Panc1 (cell line): ENCODE data around the gene EMX1. TPM values are rescaled to one million over a fixed set of nuclear protein-coding genes. Genes with fewer than 3 reads are reported as not detected.

Experiments
- ATAC-seq: fragments of 200-7000 bp; cut with Tn5 transposase; 2 replicates; pipeline ENCODE4 v1.9.1; 2020; ENCODE audit warnings: mild to moderate bottlenecking, moderate library complexity
- BruUV-seq: library from RNA; stranded (reverse); fragments of 400-500 nt; replicated peaks from 2 replicates; lab custom pipeline; 2021; lab: Mats Ljungman, UMichigan
- CTCF ChIA-PET: fragments of 300-600 bp; sonication (Branson Sonifier 250); formaldehyde crosslinking; loops from one replicate; lab custom pipeline; 2022; ENCODE audit warnings: antibody characterized with exemption; lab: Charles Lee
- POLR2A ChIA-PET: fragments of 300-600 bp; sonication (Branson Sonifier 250); formaldehyde crosslinking; loops from one replicate; lab custom pipeline; 2022; ENCODE audit warnings: antibody characterized with exemption; lab: Charles Lee
- DNase-seq: peaks from one replicate; pipeline ENCODE4 v3.0.0-alpha.2; 2010; ENCODE audit warnings: low read depth, low spot score
- H3K27ac ChIP-seq: 2 replicates; pipeline ENCODE4 v1.5.1; 2011; ENCODE audit warnings: mild to moderate bottlenecking, low read length, inconsistent platforms
- H3K27me3 ChIP-seq: fragments of 200-500 bp; sonication (Bioruptor generic); 2 replicates; pipeline ENCODE4 v1.6.0; 2014; ENCODE audit warnings: low read length, inconsistent platforms; ENCODE audit not compliant: control insufficient read depth, insufficient read depth
- H3K36me3 ChIP-seq: fragments of 200-500 bp; sonication (Bioruptor generic); 2 replicates; pipeline ENCODE4 v1.5.1; 2014; ENCODE audit warnings: inconsistent platforms, mild to moderate bottlenecking, low read length, moderate library complexity; ENCODE audit not compliant: control insufficient read depth, insufficient read depth
- H3K4me1 ChIP-seq: 2 replicates; pipeline ENCODE4 v1.5.1; 2011; ENCODE audit warnings: inconsistent platforms, mild to moderate bottlenecking, low read length, moderate library complexity; ENCODE audit not compliant: control insufficient read depth, insufficient read depth
- H3K4me3 ChIP-seq, 2 experiments: 2 replicates each; pipeline ENCODE4 v1.5.1; 2011 to 2012; ENCODE audit warnings: low read depth in 2 of 2, low read length in 2 of 2, mild to moderate bottlenecking in 2 of 2, inconsistent platforms in 1 of 2, moderate library complexity in 1 of 2
- H3K9me3 ChIP-seq: fragments of 200-500 bp; sonication (Bioruptor generic); 2 replicates; pipeline ENCODE4 v1.5.1; 2014; ENCODE audit warnings: low read depth, mild to moderate bottlenecking, inconsistent platforms, low read length, moderate library complexity; ENCODE audit not compliant: control insufficient read depth, insufficient read depth
- CTCF ChIP-seq: fragments of 450-650 bp; IDR thresholded peaks from 2 replicates; pipeline ENCODE4 v1.5.1; 2017; ENCODE audit warnings: mild to moderate bottlenecking
- POLR2AphosphoS5 ChIP-seq: IDR thresholded peaks from 2 replicates; pipeline ENCODE4 v1.6.1; 2012; ENCODE audit warnings: mild to moderate bottlenecking, low read depth, low read length, moderate library complexity
- REST ChIP-seq, 2 experiments: IDR thresholded peaks; 2 replicates each; pipeline ENCODE4 v1.6.1; 2011 to 2012; ENCODE audit warnings: low read depth in 2 of 2, control low read depth in 1 of 2, low read length in 1 of 2, mild to moderate bottlenecking in 1 of 2, moderate library complexity in 1 of 2; ENCODE audit not compliant: insufficient read depth in 1 of 2
- SIN3A ChIP-seq: IDR thresholded peaks from 2 replicates; pipeline ENCODE4 v1.6.1; 2012; ENCODE audit warnings: low read depth, mild to moderate bottlenecking, low read length, moderate library complexity, borderline replicate concordance; ENCODE audit not compliant: insufficient read depth
- TCF7L2 ChIP-seq: IDR thresholded peaks from 2 replicates; pipeline ENCODE4 v1.6.1; 2011; ENCODE audit warnings: mild to moderate bottlenecking, low read depth, low read length, inconsistent platforms
- in situ Hi-C: cut with HindIII; loops from 2 replicates; pipeline ENCODE4 v1.10.0; 2016; ENCODE audit warnings: low sequenced_read_pairs, low pct_unique_long_range_greater_than_20kb
- intact Hi-C: fragments of 100-400 bp; cut with micrococcal nuclease; formaldehyde crosslinking; loops from one replicate; pipeline ENCODE4 v1.10.0; 2022; ENCODE audit not compliant: unreplicated experiment
- total RNA-seq: library from RNA; stranded (reverse); gene quantifications from one replicate; pipeline ENCODE4 v1.2.1, GENCODE V29; 2021; ENCODE audit not compliant: unreplicated experiment

The EMX1 gene
- total RNA-seq, 1 experiment from 2014 or later = 0.36 TPM

GRCh38 chr2:72871880-72872279 is 45.4 kb upstream of the EMX1 start:
- in situ Hi-C loops (no loop called here), intact Hi-C loops (no loop called here)
- ChIA-PET CTCF (no interaction called here), POLR2A (no interaction called here)
- Histone ChIP-seq H3K4me1 (no peaks in the 10 kb centered on the region), H3K27ac (no peak overlapping the region), H3K36me3 (no peaks in the 10 kb centered on the region), H3K9me3 (no peaks in the 10 kb centered on the region), H3K27me3 (peaks cover 4% of the 10 kb centered on the region; the same call in 1 of the 2 replicates), H3K4me3 (no peak overlapping the region)
- DNase-seq (no peak), ATAC-seq (no peak)
- TF ChIP-seq SIN3A (no peak), REST (IDR thresholded peaks at IDR 0.05; ENCODE audit: insufficient read depth in 1 of 2, low read depth in 2 of 2, low read length in 1 of 2) (no peak), TCF7L2 (no peak), POLR2AphosphoS5 (no peak)
- BruUV-seq = no TSS peak

- DNase-seq = no peak
- H3K27me3 ChIP-seq = no peaks in the 10 kb centered on the region; the same call in 1 of the 2 replicates
- no peak for ATAC-seq
- H3K4me1 ChIP-seq = peaks cover 11% of the 10 kb centered on the region
- H3K36me3 ChIP-seq = no peaks in the 10 kb centered on the region
- in situ Hi-C loops = no loop called here
- ChIA-PET CTCF (no interaction called here), POLR2A (no interaction called here)
- no peak overlapping the region for H3K27ac ChIP-seq
- TF ChIP-seq REST (IDR thresholded peaks at IDR 0.05; ENCODE audit: insufficient read depth in 1 of 2, low read depth in 2 of 2, low read length in 1 of 2) (peak; percentile 95 to 97), CTCF (no peak)
- H3K4me3 ChIP-seq = no peak overlapping the region
- no peaks in the 10 kb centered on the region for H3K9me3 ChIP-seq
- BruUV-seq = no TSS peak
- intact Hi-C loops = no loop called here
Observed at GRCh38 chr2:72883356-72883962, 33.9 kb upstream of the EMX1 start.
